OCI-LY3 (cell line): ENCODE measurements around the gene MYO5A.

Experiments used
- H2AFZ ChIP-seq: fragments of 200-600, 300-600 bp; shearing (Covaris generic); 2 replicates; pipeline ENCODE4 v1.6.0; 2014; ENCODE audit warnings: antibody characterized with exemption, low read depth, low read length
- H3K27ac ChIP-seq: fragments of 200-600, 300-600 bp; sonication (generic); 2 replicates; pipeline ENCODE4 v1.5.1; 2014; ENCODE audit warnings: mild to moderate bottlenecking, low read length, moderate library complexity, mixed read lengths
- H3K27me3 ChIP-seq: fragments of 200-600, 300-600 bp; sonication (generic); 2 replicates; pipeline ENCODE4 v1.6.1; 2014; ENCODE audit warnings: low read depth, low read length, mixed read lengths
- H3K36me3 ChIP-seq: fragments of 200-600, 300-600 bp; sonication (generic); replicated peaks from 2 replicates; pipeline ENCODE3; 2014; ENCODE audit warnings: low read depth, low read length, mixed read lengths
- H3K4me1 ChIP-seq: fragments of 300-600, 200-600 bp; sonication (generic); 2 replicates; pipeline ENCODE4 v1.6.1; 2014; ENCODE audit warnings: low read length, mixed read lengths
- H3K4me2 ChIP-seq: fragments of 200-600, 300-600 bp; sonication (generic); 2 replicates; pipeline ENCODE4 v1.6.1; 2014; ENCODE audit warnings: low read length, mixed read lengths
- H3K4me3 ChIP-seq: fragments of 300-600, 200-600 bp; sonication (generic); 2 replicates; pipeline ENCODE4 v1.5.1; 2014; ENCODE audit warnings: antibody characterized with exemption, mild to moderate bottlenecking, low read length, moderate library complexity
- H3K79me2 ChIP-seq: fragments of 300-600, 200-600 bp; shearing (Covaris generic); 2 replicates; pipeline ENCODE4 v1.6.1; 2014; ENCODE audit warnings: mild to moderate bottlenecking, low read length, mixed read lengths
- H3K9ac ChIP-seq: fragments of 300-600, 200-600 bp; shearing (Covaris generic); 2 replicates; pipeline ENCODE4 v1.6.0; 2014; ENCODE audit warnings: mild to moderate bottlenecking, low read length, moderate library complexity
- H3K9me3 ChIP-seq: fragments of 200-600, 300-600 bp; shearing (Covaris generic); 2 replicates; pipeline ENCODE4 v1.6.1; 2014; ENCODE audit warnings: low read length, mixed read lengths; ENCODE audit not compliant: insufficient read depth
- H4K20me1 ChIP-seq: fragments of 200-600, 300-600 bp; sonication (generic); 2 replicates; pipeline ENCODE4 v1.6.1; 2016; ENCODE audit warnings: low read length, mixed read lengths; ENCODE audit not compliant: insufficient read depth
- CTCF ChIP-seq: fragments of 200-600, 300-600 bp; sonication (generic); IDR thresholded peaks from 2 replicates; pipeline ENCODE4 v1.5.1; 2014; ENCODE audit warnings: antibody characterized with exemption, low read length, low read depth
- EZH2phosphoT487 ChIP-seq: fragments of 200-600 bp; shearing (Covaris generic); IDR thresholded peaks from 2 replicates; pipeline ENCODE4 v1.6.1; 2018; ENCODE audit warnings: antibody characterized with exemption, mixed run types, low read depth

Gene MYO5A

DNA sequence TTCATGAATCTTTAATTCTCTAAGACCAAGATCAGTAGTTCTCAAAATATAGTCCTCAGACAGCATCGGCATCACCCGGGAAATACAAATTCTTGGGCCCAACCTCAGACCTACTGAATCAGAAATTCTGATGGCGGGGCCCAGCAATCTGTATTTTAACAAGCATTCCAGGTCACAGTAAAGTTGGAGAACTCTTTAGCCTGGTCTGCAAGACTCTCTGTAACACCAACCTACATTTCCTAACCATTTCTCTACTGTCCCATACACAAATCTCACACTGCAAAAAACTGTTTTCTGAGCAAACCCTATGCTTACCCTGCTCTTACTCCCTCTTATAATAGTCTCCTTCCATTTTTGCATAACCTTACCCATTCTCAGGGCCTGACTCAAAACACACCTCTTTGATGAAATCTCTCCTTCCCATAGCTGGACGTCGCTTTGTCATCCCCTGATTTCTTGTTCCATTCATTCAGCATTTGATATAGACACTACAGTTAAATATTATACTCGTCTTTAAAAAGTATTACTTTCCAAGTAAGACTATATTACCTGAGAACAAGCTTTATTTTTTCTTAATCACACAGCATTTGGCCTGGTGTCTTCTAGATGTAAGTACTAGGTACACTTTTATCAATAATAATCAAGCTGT, 149.8 kb downstream of the MYO5A start:
- H3K4me2 ChIP-seq = peak overlapping the region; percentile 89
- H2AFZ ChIP-seq = no peak overlapping the region
- H3K9ac ChIP-seq = peak overlapping the region; percentile 88
- H4K20me1 ChIP-seq = no peaks in the 10 kb centered on the region
- peaks cover 4% of the 10 kb centered on the region for H3K79me2 ChIP-seq
- H3K27me3 ChIP-seq = no peaks in the 10 kb centered on the region
- H3K27ac ChIP-seq = peak overlapping the region; percentile 100
- H3K4me1 ChIP-seq = peaks cover 76% of the 10 kb centered on the region
- H3K9me3 ChIP-seq = peaks cover 5% of the 10 kb centered on the region; the same call in 1 of the 2 replicates
- TF ChIP-seq EZH2phosphoT487 = no peak
- TF ChIP-seq CTCF = no peak
- peak overlapping the region; percentile 61 for H3K4me3 ChIP-seq
- peaks cover 39% of the 10 kb centered on the region for H3K36me3 ChIP-seq

DNA sequence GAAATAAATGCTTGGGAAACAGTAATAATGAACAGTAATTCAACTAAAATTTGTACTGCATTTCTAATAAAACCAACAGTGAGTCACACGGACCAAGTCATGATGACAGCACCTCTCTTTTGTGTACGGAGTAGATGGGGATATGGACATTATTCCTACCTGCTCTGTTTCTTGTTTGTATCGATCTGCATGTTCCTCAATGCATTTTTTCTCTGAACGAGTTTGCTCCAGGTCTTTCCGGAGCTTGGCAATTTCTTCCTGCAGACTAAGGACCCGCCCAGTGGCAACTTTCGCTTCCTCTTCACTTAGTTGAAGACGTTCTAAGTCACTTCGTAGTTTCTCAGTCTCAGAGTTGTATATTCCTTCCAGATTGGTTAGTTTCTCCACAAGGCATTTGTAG, 158.7 kb downstream of the MYO5A start:
- H4K20me1 ChIP-seq = no peaks in the 10 kb centered on the region
- peak overlapping the region; percentile 85 for H3K27ac ChIP-seq
- TF ChIP-seq EZH2phosphoT487 (no peak), CTCF (no peak)
- H3K27me3 ChIP-seq = no peaks in the 10 kb centered on the region
- 0 out of 2 replicates have a peak, but pooled peaks cover 3% of the 10 kb centered on the region for H3K79me2 ChIP-seq
- H3K4me2 ChIP-seq = peak overlapping the region; percentile 57
- peak overlapping the region; percentile 44 for H3K4me3 ChIP-seq
- H3K4me1 ChIP-seq = peaks cover 69% of the 10 kb centered on the region
- H3K9ac ChIP-seq = peak overlapping the region; percentile 22
- peak overlapping the region; percentile 43; the same call in 1 of the 2 replicates for H2AFZ ChIP-seq
- peaks cover 79% of the 10 kb centered on the region for H3K36me3 ChIP-seq
- H3K9me3 ChIP-seq = peaks cover 5% of the 10 kb centered on the region; the same call in 1 of the 2 replicates

- Histone ChIP-seq H3K4me1 (peaks cover 69% of the 10 kb centered on the region), H3K27ac (peak overlapping the region; percentile 85), H3K4me2 (peak overlapping the region; percentile 57; the same call in 1 of the 2 replicates), H3K9me3 (peaks cover 3% of the 10 kb centered on the region; the same call in 1 of the 2 replicates), H4K20me1 (no peaks in the 10 kb centered on the region), H3K79me2 (0 out of 2 replicates have a peak, but pooled peaks cover 3% of the 10 kb centered on the region), H3K36me3 (peaks cover 73% of the 10 kb centered on the region), H3K4me3 (no peak overlapping the region), H2AFZ (no peak overlapping the region), H3K27me3 (no peaks in the 10 kb centered on the region), H3K9ac (no peak overlapping the region)
- TF ChIP-seq EZH2phosphoT487 = no peak
- no peak for TF ChIP-seq CTCF
Observed at GRCh38 chr15:52369455-52369854, 159.2 kb downstream of the MYO5A start.

GRCh38 chr15:52369030-52369429, 159.7 kb downstream of the MYO5A start:
- no peak overlapping the region for H3K4me3 ChIP-seq
- H3K4me1 ChIP-seq = peaks cover 66% of the 10 kb centered on the region
- H3K9me3 ChIP-seq = no peaks in the 10 kb centered on the region
- peaks cover 69% of the 10 kb centered on the region for H3K36me3 ChIP-seq
- no peaks in the 10 kb centered on the region for H3K27me3 ChIP-seq
- TF ChIP-seq CTCF = no peak
- no peak for TF ChIP-seq EZH2phosphoT487
- H2AFZ ChIP-seq = no peak overlapping the region
- H3K79me2 ChIP-seq = 0 out of 2 replicates have a peak, but pooled peaks cover 3% of the 10 kb centered on the region
- H4K20me1 ChIP-seq = no peaks in the 10 kb centered on the region
- H3K4me2 ChIP-seq = no peak overlapping the region
- H3K9ac ChIP-seq = no peak overlapping the region
- H3K27ac ChIP-seq = 0 out of 2 replicates have a peak overlapping the region, but pooled peaks have one; percentile 3
